Calu3 (cell line): ENCODE data around the gene APEX1. TPM values are rescaled to one million over a fixed set of nuclear protein-coding genes. Genes with fewer than 3 reads are reported as not detected.

ENCODE experiments used
- BruUV-seq: library from RNA; stranded (reverse); fragments of 400-500 nt; replicated peaks from 2 replicates; lab custom pipeline; 2021; lab: Mats Ljungman, UMichigan
- CTCF ChIA-PET: fragments of 300-600 bp; sonication (Branson Sonifier 250); formaldehyde crosslinking; loops from one replicate; lab custom pipeline; 2022; ENCODE audit warnings: antibody characterized with exemption; lab: Charles Lee
- DNase-seq: peaks from one replicate; pipeline ENCODE4 v3.0.0; 2022
- H3K27ac Mint-ChIP-seq: one replicate; pipeline ENCODE4 v1.8.0; 2022; ENCODE audit warnings: mixed read lengths; ENCODE audit not compliant: unreplicated experiment
- H3K27me3 Mint-ChIP-seq: one replicate; pipeline ENCODE4 v1.8.0; 2022; ENCODE audit warnings: mixed read lengths; ENCODE audit not compliant: unreplicated experiment
- H3K36me3 Mint-ChIP-seq: one replicate; pipeline ENCODE4 v1.8.0; 2022; ENCODE audit warnings: mild to moderate bottlenecking, moderate library complexity, mixed read lengths; ENCODE audit not compliant: insufficient read depth, unreplicated experiment
- H3K4me1 Mint-ChIP-seq: one replicate; pipeline ENCODE4 v1.8.0; 2022; ENCODE audit warnings: mild to moderate bottlenecking, low read depth, mixed read lengths; ENCODE audit not compliant: unreplicated experiment
- H3K4me3 Mint-ChIP-seq: one replicate; pipeline ENCODE4 v1.8.0; 2022; ENCODE audit warnings: mild to moderate bottlenecking, low read depth, moderate library complexity, mixed read lengths; ENCODE audit not compliant: unreplicated experiment
- H3K9me3 Mint-ChIP-seq: one replicate; pipeline ENCODE4 v1.8.0; 2022; ENCODE audit warnings: low read depth, mixed read lengths; ENCODE audit not compliant: unreplicated experiment
- CTCF ChIP-seq: fragments of 200-600 bp; IDR thresholded peaks from one replicate; pipeline ENCODE4 v1.8.0; 2022; ENCODE audit warnings: antibody characterized with exemption; ENCODE audit not compliant: unreplicated experiment
- intact Hi-C: fragments of 100-400 bp; cut with micrococcal nuclease; formaldehyde crosslinking; loops from one replicate; pipeline ENCODE4 v1.10.0; 2022; ENCODE audit not compliant: unreplicated experiment
- total RNA-seq: library from RNA; stranded (reverse); gene quantifications from 2 replicates; pipeline ENCODE4 v1.2.3, GENCODE V29; 2022

Gene APEX1
- total RNA-seq, 1 experiment from 2014 or later, result 205 TPM

DNA sequence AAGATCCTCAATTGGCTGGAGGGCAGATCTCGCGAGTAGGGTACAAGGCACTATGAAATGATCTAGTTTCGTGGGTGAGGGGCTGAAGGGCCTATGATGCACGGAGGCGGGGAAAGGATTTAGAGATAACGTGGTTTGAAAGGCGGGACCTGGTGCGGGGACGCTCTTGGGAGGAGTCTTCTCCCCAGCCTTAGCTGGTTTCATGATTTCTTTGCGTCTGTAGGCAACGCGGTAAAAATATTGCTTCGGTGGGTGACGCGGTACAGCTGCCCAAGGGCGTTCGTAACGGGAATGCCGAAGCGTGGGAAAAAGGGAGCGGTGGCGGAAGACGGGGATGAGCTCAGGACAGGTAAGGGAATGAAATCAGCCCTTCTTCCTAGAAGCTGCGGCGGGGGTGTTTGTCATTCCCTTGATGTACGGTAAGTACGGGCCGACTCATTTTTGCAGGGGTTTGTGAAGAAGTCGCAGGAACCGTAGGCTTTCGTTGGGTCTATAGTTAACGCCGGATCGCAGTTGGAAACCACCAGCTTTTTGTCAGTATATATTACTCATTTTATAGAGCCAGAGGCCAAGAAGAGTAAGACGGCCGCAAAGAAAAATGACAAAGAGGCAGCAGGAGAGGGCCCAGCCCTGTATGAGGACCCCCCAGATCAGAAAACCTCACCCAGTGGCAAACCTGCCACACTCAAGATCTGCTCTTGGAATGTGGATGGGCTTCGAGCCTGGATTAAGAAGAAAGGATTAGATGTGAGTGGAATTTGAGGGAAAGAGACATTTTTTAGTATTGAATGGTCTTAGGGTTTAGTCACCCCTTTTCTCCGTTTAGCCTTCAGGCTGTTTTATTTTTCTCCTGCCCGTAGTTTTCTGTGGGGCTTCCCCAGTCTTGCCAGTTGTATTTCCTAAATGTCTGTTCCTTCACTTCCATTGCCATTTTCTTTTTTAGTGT lies 602 bp downstream of the APEX1 start:
- H3K9me3 Mint-ChIP-seq, result no peaks in the 10 kb centered on the region
- H3K27ac Mint-ChIP-seq, result no peak overlapping the region
- no peaks in the 10 kb centered on the region for H3K27me3 Mint-ChIP-seq
- no peak overlapping the region for H3K4me3 Mint-ChIP-seq
- TSS peak; percentile 82 for BruUV-seq
- intact Hi-C loops, result loop anchor here (1.0 to 5.0 kb wide), 3 partner anchors 41 to 154 kb away; partner anchors contain the start of gene PARP2
- no peak for TF ChIP-seq CTCF
- H3K4me1 Mint-ChIP-seq, result peaks cover 11% of the 10 kb centered on the region
- no peak for DNase-seq
- CTCF ChIA-PET, result interaction anchor here (0.6 to 2.4 kb wide), 6 partner anchors 14 to 542 kb away, joined by 3 to 14 read pairs (median 4); partner anchors contain the start of genes PARP2 and PNP
- peaks cover 26% of the 10 kb centered on the region for H3K36me3 Mint-ChIP-seq

GRCh38 chr14:20456971-20457370 lies 1.9 kb downstream of the APEX1 start:
- Mint-ChIP-seq H3K4me1 (peaks cover 17% of the 10 kb centered on the region), H3K27ac (peak overlapping the region; percentile 64), H3K36me3 (peaks cover 40% of the 10 kb centered on the region), H3K27me3 (no peaks in the 10 kb centered on the region), H3K9me3 (no peaks in the 10 kb centered on the region), H3K4me3 (no peak overlapping the region)
- no peak for DNase-seq
- BruUV-seq, result no TSS peak
- no peak for TF ChIP-seq CTCF
- CTCF ChIA-PET, result no interaction called here
- intact Hi-C loops, result loop anchor here (5.0 kb wide), 1 partner anchor 115 kb away; the partner anchor contains the start of gene PARP2

DNA sequence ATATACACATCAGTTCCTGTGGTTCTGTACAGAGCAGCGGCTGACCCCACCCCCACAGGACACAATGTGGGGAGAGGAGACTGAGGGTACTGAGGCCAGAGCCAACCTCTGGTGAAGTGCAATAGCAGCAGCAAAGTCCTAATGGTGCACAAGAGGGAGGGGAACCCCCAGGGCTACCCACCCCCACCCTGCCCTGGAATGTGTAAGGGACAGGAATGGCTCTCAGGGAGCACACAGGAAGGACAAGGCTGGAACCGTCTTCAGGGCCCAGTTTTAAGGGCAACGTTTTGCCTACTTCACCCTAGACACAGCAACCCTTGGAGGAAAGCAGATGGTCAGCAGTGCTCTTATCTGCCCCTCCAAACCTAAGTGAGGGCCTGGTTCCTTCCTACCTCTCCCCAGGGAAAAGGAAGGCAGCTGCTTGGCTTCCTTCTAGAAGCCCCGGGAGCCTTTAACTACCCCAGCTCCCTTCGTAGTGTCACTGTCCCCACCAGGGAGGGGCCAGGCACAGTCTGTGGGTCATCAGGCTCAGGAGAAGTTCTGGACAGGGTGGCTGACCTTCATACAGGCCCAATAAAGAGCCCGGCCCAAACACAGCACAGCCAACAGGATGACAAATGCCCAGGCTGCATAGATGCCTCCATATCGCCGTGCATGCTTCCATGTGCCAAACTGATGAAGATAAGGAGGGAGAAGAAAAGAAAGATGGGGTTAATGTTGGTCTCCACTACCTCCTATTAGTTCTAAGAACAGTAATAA lies 3.2 kb downstream of the APEX1 start:
- CTCF ChIA-PET, result no interaction called here
- Mint-ChIP-seq H3K4me3 (no peak overlapping the region), H3K27ac (peak overlapping the region; percentile 64)

More for the DNA sequence above, 3.2 kb downstream of the APEX1 start:
- Mint-ChIP-seq H3K4me1 (peaks cover 19% of the 10 kb centered on the region), H3K36me3 (peaks cover 37% of the 10 kb centered on the region), H3K9me3 (no peaks in the 10 kb centered on the region), H3K27me3 (no peaks in the 10 kb centered on the region)
- no TSS peak for BruUV-seq
- TF ChIP-seq CTCF, result no peak
- DNase-seq, result no peak
- intact Hi-C loops, result loop anchor here (5.0 kb wide), 1 partner anchor 116 kb away; the partner anchor contains the start of gene PARP2
